Stimulated activated CD8-positive, alpha-beta memory T cell treated with anti-CD3 and anti-CD28 coated beads, Interleukin-15, amount 100 ng/mL, for 24 hours (primary cell): Measurements from ENCODE around the gene C2orf92.

Experiments
- DNase-seq: peaks from one replicate; pipeline ENCODE4 v3.0.0-alpha.2; 2020; ENCODE audit warnings: low read depth

C2orf92 gene

GRCh38 chr2:97730245-97730644 lies 60.7 kb downstream of the C2orf92 start:
- DNase-seq, result no peak

- no peak for DNase-seq
Measured at GRCh38 chr2:97731274-97732020, 61.9 kb downstream of the C2orf92 start.

- no peak for DNase-seq
Measured at GRCh38 chr2:97732436-97733340, 63.2 kb downstream of the C2orf92 start.

- no peak for DNase-seq
Measured at GRCh38 chr2:97733341-97734035, 64.0 kb downstream of the C2orf92 start.

GRCh38 chr2:97734061-97735051 lies 64.8 kb downstream of the C2orf92 start:
- DNase-seq, result no peak

- DNase-seq, result no peak
Measured at GRCh38 chr2:97735161-97735561, 65.6 kb downstream of the C2orf92 start.

GRCh38 chr2:97736185-97736584 lies 66.7 kb downstream of the C2orf92 start:
- no peak for DNase-seq

GRCh38 chr2:97736608-97737330 lies 67.3 kb downstream of the C2orf92 start:
- no peak for DNase-seq

- DNase-seq, result no peak
Measured at GRCh38 chr2:97737421-97738178, 68.1 kb downstream of the C2orf92 start.

- DNase-seq, result no peak
Measured at GRCh38 chr2:97738179-97739019, 68.9 kb downstream of the C2orf92 start.

- no peak for DNase-seq
Measured at GRCh38 chr2:97739020-97739892, 69.7 kb downstream of the C2orf92 start.

- DNase-seq, result no peak
Measured at GRCh38 chr2:97739893-97740245, 70.4 kb downstream of the C2orf92 start.

GRCh38 chr2:97740590-97741182 lies 71.2 kb downstream of the C2orf92 start:
- DNase-seq, result no peak

- no peak for DNase-seq
Measured at GRCh38 chr2:97741251-97741650, 71.7 kb downstream of the C2orf92 start.

- DNase-seq, result no peak
Measured at GRCh38 chr2:97741686-97742085, 72.2 kb downstream of the C2orf92 start.

- no peak for DNase-seq
Measured at GRCh38 chr2:97742381-97742847, 72.9 kb downstream of the C2orf92 start.

GRCh38 chr2:97743913-97744312 lies 74.4 kb downstream of the C2orf92 start:
- DNase-seq, result no peak
